ENCODE measurements around the gene ZGPAT. TPM values are rescaled to one million over a fixed set of nuclear protein-coding genes. Genes with fewer than 3 reads are reported as not detected.

The ZGPAT gene
- total RNA-seq, 1 experiment from 2014 or later: 69.3 TPM

DNA sequence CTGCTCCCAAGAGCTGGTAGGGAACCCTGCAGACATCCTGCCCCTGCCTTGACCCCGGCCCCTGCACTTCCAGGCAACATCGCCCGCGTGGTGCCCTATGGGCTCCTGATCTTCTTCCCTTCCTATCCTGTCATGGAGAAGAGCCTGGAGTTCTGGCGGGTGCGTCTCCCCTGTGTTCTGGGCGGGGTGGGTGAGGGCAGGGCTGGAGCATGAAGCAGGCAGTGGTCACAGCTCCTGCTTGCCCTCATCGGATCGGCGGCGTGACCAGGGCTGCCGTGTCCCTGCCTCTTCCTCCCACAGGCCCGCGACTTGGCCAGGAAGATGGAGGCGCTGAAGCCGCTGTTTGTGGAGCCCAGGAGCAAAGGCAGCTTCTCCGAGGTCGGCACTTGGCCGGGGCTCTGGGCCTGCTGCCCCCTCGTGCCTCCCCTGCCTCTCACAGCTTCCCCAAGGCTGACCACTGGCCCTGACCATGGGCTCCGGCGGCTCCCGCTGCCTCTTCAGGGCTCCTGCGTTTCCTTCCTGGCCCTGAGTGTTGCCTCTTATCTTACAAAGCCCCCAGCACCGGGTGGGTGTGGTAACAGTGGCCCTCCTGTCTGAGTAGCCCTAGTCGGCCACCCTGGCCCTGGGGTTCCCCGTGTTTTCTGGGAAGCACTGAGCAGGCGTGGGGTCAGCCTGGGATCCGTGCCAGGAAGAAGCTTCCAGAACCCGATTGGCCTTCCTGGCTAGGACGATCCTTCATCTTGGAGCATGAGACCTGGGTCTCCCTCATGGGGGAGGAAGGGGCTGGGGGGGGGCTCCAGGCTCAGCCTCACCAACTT, 19.4 kb upstream of the ZGPAT start:
- peak overlapping the region; percentile 67 for H3K27ac Mint-ChIP-seq (ENCODE audit: unreplicated experiment)
- peaks cover 84% of the 10 kb centered on the region for H3K36me3 Mint-ChIP-seq (ENCODE audit: insufficient read depth, unreplicated experiment)
- no peaks in the 10 kb centered on the region for H3K9me3 Mint-ChIP-seq (ENCODE audit: unreplicated experiment)
- Histone ChIP-seq H3K9me3 (no peaks in the 10 kb centered on the region), H3K4me3 (ENCODE audit: low read depth, low read length) (no peak overlapping the region), H3K4me1 (peaks cover 25% of the 10 kb centered on the region), H3K36me3 (ENCODE audit: control insufficient read depth, insufficient read depth, low read length) (no peaks in the 10 kb centered on the region), H3K27me3 (replicated peaks; ENCODE audit: control insufficient read depth, insufficient read depth, low read length) (no peaks in the 10 kb centered on the region)
- no peaks in the 10 kb centered on the region for H3K27me3 Mint-ChIP-seq (ENCODE audit: insufficient read depth, unreplicated experiment)
- H3K4me3 Mint-ChIP-seq (ENCODE audit: unreplicated experiment): no peak overlapping the region
- TF ChIP-seq, protein P1, sequence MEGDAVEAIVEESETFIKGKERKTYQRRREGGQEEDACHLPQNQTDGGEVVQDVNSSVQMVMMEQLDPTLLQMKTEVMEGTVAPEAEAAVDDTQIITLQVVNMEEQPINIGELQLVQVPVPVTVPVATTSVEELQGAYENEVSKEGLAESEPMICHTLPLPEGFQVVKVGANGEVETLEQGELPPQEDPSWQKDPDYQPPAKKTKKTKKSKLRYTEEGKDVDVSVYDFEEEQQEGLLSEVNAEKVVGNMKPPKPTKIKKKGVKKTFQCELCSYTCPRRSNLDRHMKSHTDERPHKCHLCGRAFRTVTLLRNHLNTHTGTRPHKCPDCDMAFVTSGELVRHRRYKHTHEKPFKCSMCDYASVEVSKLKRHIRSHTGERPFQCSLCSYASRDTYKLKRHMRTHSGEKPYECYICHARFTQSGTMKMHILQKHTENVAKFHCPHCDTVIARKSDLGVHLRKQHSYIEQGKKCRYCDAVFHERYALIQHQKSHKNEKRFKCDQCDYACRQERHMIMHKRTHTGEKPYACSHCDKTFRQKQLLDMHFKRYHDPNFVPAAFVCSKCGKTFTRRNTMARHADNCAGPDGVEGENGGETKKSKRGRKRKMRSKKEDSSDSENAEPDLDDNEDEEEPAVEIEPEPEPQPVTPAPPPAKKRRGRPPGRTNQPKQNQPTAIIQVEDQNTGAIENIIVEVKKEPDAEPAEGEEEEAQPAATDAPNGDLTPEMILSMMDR (IDR thresholded peaks at IDR 0.05; ENCODE audit: insufficient read depth in 1 of 2, low read depth in 1 of 2, low read length in 1 of 2, severe bottlenecking in 1 of 2, unreplicated experiment in 1 of 2): no peak
- H3K4me1 Mint-ChIP-seq (ENCODE audit: low read depth, unreplicated experiment): no peaks in the 10 kb centered on the region
- no peak for DNase-seq
- POLR2A ChIA-PET: no interaction called here
- CTCF ChIA-PET: interaction anchor here (0.7 kb wide), 1 partner anchor 432 kb away, joined by 3 read pairs; no protein-coding TSS in a partner anchor
- BruUV-seq (replicated peaks): no TSS peak
- intact Hi-C loops (cut with micrococcal nuclease; ENCODE audit: unreplicated experiment): no loop called here

DNA sequence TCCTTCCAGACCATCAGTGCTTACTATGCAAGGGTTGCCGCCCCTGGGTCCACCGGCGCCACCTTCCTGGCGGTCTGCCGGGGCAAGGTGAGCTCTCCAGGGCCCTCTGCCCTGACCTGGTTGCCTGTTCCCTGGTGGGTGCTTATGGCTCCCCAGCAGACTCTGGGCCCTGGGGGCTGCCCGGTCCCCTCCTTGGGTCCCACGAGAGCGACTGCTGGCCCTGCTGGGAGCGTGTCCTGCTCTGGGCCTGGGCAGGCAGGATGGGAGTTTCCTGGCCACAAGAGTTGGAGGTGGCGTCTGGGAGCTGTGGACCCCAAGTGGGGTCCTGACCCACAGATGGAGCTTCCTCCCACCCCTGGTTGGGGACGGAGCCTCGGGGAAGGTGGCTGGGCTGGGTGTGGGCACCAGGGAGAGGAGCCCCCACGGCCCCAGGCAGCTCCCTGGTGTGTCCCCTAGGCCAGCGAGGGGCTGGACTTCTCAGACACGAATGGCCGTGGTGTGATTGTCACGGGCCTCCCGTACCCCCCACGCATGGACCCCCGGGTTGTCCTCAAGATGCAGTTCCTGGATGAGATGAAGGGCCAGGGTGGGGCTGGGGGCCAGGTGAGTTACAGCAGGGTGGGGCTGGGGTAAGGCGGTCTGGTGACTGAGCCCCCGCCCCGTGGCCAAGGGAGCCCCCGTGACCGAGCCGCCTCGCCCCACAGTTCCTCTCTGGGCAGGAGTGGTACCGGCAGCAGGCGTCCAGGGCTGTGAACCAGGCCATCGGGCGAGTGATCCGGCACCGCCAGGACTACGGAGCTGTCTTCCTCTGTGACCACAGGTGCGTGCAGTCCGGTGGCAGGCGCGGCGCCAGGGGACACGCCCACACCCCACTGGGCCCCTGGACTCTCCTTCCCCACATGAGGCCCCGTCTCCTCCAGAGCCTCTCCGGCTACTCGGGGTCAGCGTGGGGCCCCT, 18.5 kb upstream of the ZGPAT start:
- Mint-ChIP-seq H3K27ac (ENCODE audit: unreplicated experiment) (no peak overlapping the region), H3K36me3 (ENCODE audit: insufficient read depth, unreplicated experiment) (peaks cover 87% of the 10 kb centered on the region), H3K4me3 (ENCODE audit: unreplicated experiment) (no peak overlapping the region), H3K9me3 (ENCODE audit: unreplicated experiment) (no peaks in the 10 kb centered on the region), H3K4me1 (ENCODE audit: low read depth, unreplicated experiment) (no peaks in the 10 kb centered on the region), H3K27me3 (ENCODE audit: insufficient read depth, unreplicated experiment) (no peaks in the 10 kb centered on the region)
- intact Hi-C loops (cut with micrococcal nuclease; ENCODE audit: unreplicated experiment): loop anchor here (5.0 kb wide), 1 partner anchor 152 kb away; the partner anchor contains the start of gene PTK6
- no peaks in the 10 kb centered on the region for H3K27me3 ChIP-seq (replicated peaks; ENCODE audit: control insufficient read depth, insufficient read depth, low read length)
- ChIA-PET POLR2A (interaction anchor here (0.6 kb wide), 1 partner anchor 61 kb away, joined by 3 read pairs; no protein-coding TSS in a partner anchor), CTCF (interaction anchor here (0.7 kb wide), 1 partner anchor 431 kb away, joined by 3 read pairs; no protein-coding TSS in a partner anchor)
- no TSS peak for BruUV-seq (replicated peaks)
- no peak for DNase-seq
- H3K36me3 ChIP-seq (ENCODE audit: control insufficient read depth, insufficient read depth, low read length): no peaks in the 10 kb centered on the region; the same call in 1 of the 2 replicates
- TF ChIP-seq, protein P1 (IDR thresholded peaks at IDR 0.05; ENCODE audit: insufficient read depth in 1 of 2, low read depth in 1 of 2, low read length in 1 of 2, severe bottlenecking in 1 of 2, unreplicated experiment in 1 of 2): no peak
- peaks cover 2% of the 10 kb centered on the region; the same call in 1 of the 2 replicates for H3K9me3 ChIP-seq
- peaks cover 25% of the 10 kb centered on the region for H3K4me1 ChIP-seq
- no peak overlapping the region for H3K4me3 ChIP-seq (ENCODE audit: low read depth, low read length)

Data from Caco-2 (cell line).